ENCODE data around the gene ZNF471. TPM values are rescaled to one million over a fixed set of nuclear protein-coding genes. Genes with fewer than 3 reads are reported as not detected.
A peak's percentile ranks its signal among the peaks of the same experiment; 100 is the strongest.

The ZNF471 gene
- total RNA-seq, 4 donors from 2014 or later, result 0.56 to 3.8 (median 3.2) TPM

DNA sequence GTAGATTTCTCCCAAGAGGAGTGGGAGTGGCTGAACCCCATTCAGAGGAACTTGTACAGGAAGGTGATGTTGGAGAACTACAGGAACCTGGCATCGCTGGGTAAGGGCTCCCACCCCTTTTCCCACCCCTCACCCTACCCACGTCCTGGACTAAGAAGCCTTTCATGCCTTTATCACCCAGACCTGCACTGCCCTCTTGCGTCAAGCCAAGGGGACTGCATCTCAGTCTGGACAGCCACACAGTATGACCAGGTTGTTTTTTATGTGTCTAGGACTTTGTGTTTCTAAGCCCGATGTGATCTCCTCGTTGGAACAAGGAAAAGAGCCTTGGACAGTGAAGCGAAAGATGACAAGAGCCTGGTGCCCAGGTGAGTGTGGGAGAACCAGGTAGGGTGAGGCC, 39.9 kb downstream of the ZNF471 start:
- Histone ChIP-seq H3K27me3 (no peaks in the 10 kb centered on the region), H3K27ac (no peak overlapping the region), H3K4me3 (peak overlapping the region in 1 of 4 donors; percentile 10), H3K9me3 (peaks cover 3 to 43% (median 13%) of the 10 kb centered on the region in 3 donors), H3K36me3 (peaks cover 14 to 75% of the 10 kb centered on the region in 2 donors), H3K4me1 (no peaks in the 10 kb centered on the region)
- DNase-seq (no peak), ATAC-seq (no peak)
- no peak for TF ChIP-seq POLR2A (IDR thresholded peaks at IDR 0.05)
- TF ChIP-seq, protein P1, sequence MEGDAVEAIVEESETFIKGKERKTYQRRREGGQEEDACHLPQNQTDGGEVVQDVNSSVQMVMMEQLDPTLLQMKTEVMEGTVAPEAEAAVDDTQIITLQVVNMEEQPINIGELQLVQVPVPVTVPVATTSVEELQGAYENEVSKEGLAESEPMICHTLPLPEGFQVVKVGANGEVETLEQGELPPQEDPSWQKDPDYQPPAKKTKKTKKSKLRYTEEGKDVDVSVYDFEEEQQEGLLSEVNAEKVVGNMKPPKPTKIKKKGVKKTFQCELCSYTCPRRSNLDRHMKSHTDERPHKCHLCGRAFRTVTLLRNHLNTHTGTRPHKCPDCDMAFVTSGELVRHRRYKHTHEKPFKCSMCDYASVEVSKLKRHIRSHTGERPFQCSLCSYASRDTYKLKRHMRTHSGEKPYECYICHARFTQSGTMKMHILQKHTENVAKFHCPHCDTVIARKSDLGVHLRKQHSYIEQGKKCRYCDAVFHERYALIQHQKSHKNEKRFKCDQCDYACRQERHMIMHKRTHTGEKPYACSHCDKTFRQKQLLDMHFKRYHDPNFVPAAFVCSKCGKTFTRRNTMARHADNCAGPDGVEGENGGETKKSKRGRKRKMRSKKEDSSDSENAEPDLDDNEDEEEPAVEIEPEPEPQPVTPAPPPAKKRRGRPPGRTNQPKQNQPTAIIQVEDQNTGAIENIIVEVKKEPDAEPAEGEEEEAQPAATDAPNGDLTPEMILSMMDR (IDR thresholded peaks at IDR 0.05 in 4 of 5, conservative IDR thresholded peaks at IDR 0.05 in 1 of 5), result no peak
- in situ Hi-C loops (cut with MboI; ENCODE audit: low sequenced_read_pairs in 4 of 4) (no loop called here), intact Hi-C loops (cut with DNase I; ENCODE audit: low total_unique reads) (no loop called here)

- TF ChIP-seq, protein P1 (IDR thresholded peaks at IDR 0.05 in 4 of 5, conservative IDR thresholded peaks at IDR 0.05 in 1 of 5), result no peak
- no peak for TF ChIP-seq POLR2A (IDR thresholded peaks at IDR 0.05)
- in situ Hi-C loops (cut with MboI; ENCODE audit: low sequenced_read_pairs in 4 of 4), result no loop called here
- peaks cover 0 to 6% (median 0%) of the 10 kb centered on the region in 3 donors for H3K27me3 ChIP-seq
- no peaks in the 10 kb centered on the region for H3K4me1 ChIP-seq
- no peak overlapping the region for H3K27ac ChIP-seq
- peak overlapping the region in 1 of 4 donors; percentile 19 for H3K4me3 ChIP-seq
- peaks cover 23 to 66% of the 10 kb centered on the region in 2 donors for H3K36me3 ChIP-seq
- no peak for ATAC-seq
- peaks cover 39 to 83% (median 48%) of the 10 kb centered on the region in 3 donors for H3K9me3 ChIP-seq
- intact Hi-C loops (cut with DNase I; ENCODE audit: low total_unique reads), result no loop called here
- no peak for DNase-seq
These were observed 46.7 kb downstream of the ZNF471 start for GRCh38 chr19:56554272-56554869.

- H3K4me3 ChIP-seq, result no peak overlapping the region
- H3K27ac ChIP-seq, result no peak overlapping the region
- no peaks in the 10 kb centered on the region for H3K27me3 ChIP-seq
- no peak for TF ChIP-seq POLR2A (IDR thresholded peaks at IDR 0.05)
- TF ChIP-seq, protein P1 (IDR thresholded peaks at IDR 0.05 in 4 of 5, conservative IDR thresholded peaks at IDR 0.05 in 1 of 5), result no peak
- intact Hi-C loops (cut with DNase I; ENCODE audit: low total_unique reads), result no loop called here
- peaks cover 8 to 67% (median 12%) of the 10 kb centered on the region in 3 donors for H3K9me3 ChIP-seq
- DNase-seq, result no peak
- H3K36me3 ChIP-seq, result peaks cover 3 to 42% of the 10 kb centered on the region in 2 donors
- H3K4me1 ChIP-seq, result peaks cover 5 to 7% of the 10 kb centered on the region in 2 donors
- in situ Hi-C loops (cut with MboI; ENCODE audit: low sequenced_read_pairs in 4 of 4), result no loop called here
- no peak for ATAC-seq
These were observed 55.1 kb downstream of the ZNF471 start for GRCh38 chr19:56562766-56563165.

- H3K4me3 ChIP-seq, result peak overlapping the region; percentile 80 to 98 (median 85)
- peaks cover 13 to 14% of the 10 kb centered on the region in 2 donors for H3K4me1 ChIP-seq
- H3K27ac ChIP-seq, result peak overlapping the region; percentile 83 to 91 (median 86)
- in situ Hi-C loops (cut with MboI; ENCODE audit: low sequenced_read_pairs in 4 of 4), result no loop called here
- DNase-seq, result peak in 1 of 2 donors; percentile 19
- H3K27me3 ChIP-seq, result no peaks in the 10 kb centered on the region
- peaks cover 0 to 53% (median 0%) of the 10 kb centered on the region in 3 donors for H3K9me3 ChIP-seq
- intact Hi-C loops (cut with DNase I; ENCODE audit: low total_unique reads), result loop anchor here (1.0 to 5.0 kb wide), 7 partner anchors 28 to 1615 kb away; partner anchors contain the start of genes ZFP28, ZNF274, ZNF471 and ZNF583
- ATAC-seq, result peak; percentile 42 to 52
- TF ChIP-seq, protein P1 (IDR thresholded peaks at IDR 0.05 in 4 of 5, conservative IDR thresholded peaks at IDR 0.05 in 1 of 5), result no peak
- no peak for TF ChIP-seq POLR2A (IDR thresholded peaks at IDR 0.05)
- peaks cover 0 to 76% of the 10 kb centered on the region in 2 donors for H3K36me3 ChIP-seq
These were observed 59.2 kb downstream of the ZNF471 start for GRCh38 chr19:56566904-56567273.
